Glutamatergic neuron (in vitro differentiated cells): ENCODE data around the gene EFNA5. TPM values are rescaled to one million over a fixed set of nuclear protein-coding genes. Genes with fewer than 3 reads are reported as not detected.

Experiments
- DNase-seq: peaks from one replicate; pipeline ENCODE4 v3.0.0; 2022
- H3K27ac Mint-ChIP-seq: one replicate; pipeline ENCODE4 v1.8.0; 2020; ENCODE audit warnings: mild to moderate bottlenecking, mixed read lengths, inconsistent platforms; ENCODE audit not compliant: unreplicated experiment
- H3K27me3 Mint-ChIP-seq: one replicate; pipeline ENCODE4 v1.8.0; 2020; ENCODE audit warnings: mild to moderate bottlenecking, moderate library complexity, mixed read lengths, inconsistent platforms; ENCODE audit not compliant: unreplicated experiment
- H3K36me3 Mint-ChIP-seq: one replicate; pipeline ENCODE4 v1.8.0; 2020; ENCODE audit warnings: mild to moderate bottlenecking, mixed read lengths, inconsistent platforms; ENCODE audit not compliant: unreplicated experiment
- H3K4me1 Mint-ChIP-seq: one replicate; pipeline ENCODE4 v1.8.0; 2020; ENCODE audit warnings: mild to moderate bottlenecking, low read depth, mixed read lengths, inconsistent platforms; ENCODE audit not compliant: unreplicated experiment
- H3K4me3 Mint-ChIP-seq: one replicate; pipeline ENCODE4 v1.8.0; 2020; ENCODE audit warnings: mild to moderate bottlenecking, mixed read lengths, inconsistent platforms; ENCODE audit not compliant: unreplicated experiment
- H3K9me3 Mint-ChIP-seq: one replicate; pipeline ENCODE4 v1.8.0; 2020; ENCODE audit warnings: mild to moderate bottlenecking, moderate library complexity, mixed read lengths, inconsistent platforms; ENCODE audit not compliant: unreplicated experiment
- total RNA-seq: library from RNA; stranded (reverse); fragmentation: NEBNext Ultra II Directional; extraction: Animal tissue kit (Norgen Biotek cat#: 25700); gene quantifications from one replicate; pipeline ENCODE4 v1.2.1, GENCODE V29; 2021; ENCODE audit not compliant: unreplicated experiment
- TF ChIP-seq, protein P1 (sequence below): fragments of 200-600 bp; sonication (generic); IDR thresholded peaks from one replicate; pipeline ENCODE4 v1.5.0; 2021; ENCODE audit not compliant: partially characterized antibody, unreplicated experiment

Gene EFNA5
- total RNA-seq, 1 donor from 2014 or later: 158 TPM

DNA sequence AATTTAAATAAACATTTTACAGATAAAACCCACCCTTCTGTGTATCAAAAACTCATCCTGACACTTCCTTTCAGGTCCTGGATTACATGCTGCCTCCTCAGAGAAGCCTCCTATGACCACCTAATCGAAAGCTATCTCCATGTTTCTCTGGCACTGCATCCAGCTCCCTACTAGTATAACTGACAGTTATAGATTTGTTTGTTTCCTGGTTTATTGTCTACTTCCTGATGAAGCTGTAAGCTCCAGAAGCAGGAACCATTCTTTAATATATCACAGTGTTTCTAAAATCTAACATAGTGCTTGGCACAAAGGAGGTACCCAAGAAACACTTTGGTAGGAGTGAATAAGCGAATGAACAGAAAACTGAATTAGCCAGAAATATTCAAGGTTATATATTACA, 270.4 kb downstream of the EFNA5 start:
- Mint-ChIP-seq H3K27me3 (peaks cover 6% of the 10 kb centered on the region), H3K4me3 (no peak overlapping the region), H3K9me3 (peaks cover 10% of the 10 kb centered on the region), H3K36me3 (no peaks in the 10 kb centered on the region), H3K4me1 (peaks cover 74% of the 10 kb centered on the region), H3K27ac (peak overlapping the region; percentile 85)
- no peak for DNase-seq
- TF ChIP-seq, protein P1, sequence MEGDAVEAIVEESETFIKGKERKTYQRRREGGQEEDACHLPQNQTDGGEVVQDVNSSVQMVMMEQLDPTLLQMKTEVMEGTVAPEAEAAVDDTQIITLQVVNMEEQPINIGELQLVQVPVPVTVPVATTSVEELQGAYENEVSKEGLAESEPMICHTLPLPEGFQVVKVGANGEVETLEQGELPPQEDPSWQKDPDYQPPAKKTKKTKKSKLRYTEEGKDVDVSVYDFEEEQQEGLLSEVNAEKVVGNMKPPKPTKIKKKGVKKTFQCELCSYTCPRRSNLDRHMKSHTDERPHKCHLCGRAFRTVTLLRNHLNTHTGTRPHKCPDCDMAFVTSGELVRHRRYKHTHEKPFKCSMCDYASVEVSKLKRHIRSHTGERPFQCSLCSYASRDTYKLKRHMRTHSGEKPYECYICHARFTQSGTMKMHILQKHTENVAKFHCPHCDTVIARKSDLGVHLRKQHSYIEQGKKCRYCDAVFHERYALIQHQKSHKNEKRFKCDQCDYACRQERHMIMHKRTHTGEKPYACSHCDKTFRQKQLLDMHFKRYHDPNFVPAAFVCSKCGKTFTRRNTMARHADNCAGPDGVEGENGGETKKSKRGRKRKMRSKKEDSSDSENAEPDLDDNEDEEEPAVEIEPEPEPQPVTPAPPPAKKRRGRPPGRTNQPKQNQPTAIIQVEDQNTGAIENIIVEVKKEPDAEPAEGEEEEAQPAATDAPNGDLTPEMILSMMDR: no peak

DNA sequence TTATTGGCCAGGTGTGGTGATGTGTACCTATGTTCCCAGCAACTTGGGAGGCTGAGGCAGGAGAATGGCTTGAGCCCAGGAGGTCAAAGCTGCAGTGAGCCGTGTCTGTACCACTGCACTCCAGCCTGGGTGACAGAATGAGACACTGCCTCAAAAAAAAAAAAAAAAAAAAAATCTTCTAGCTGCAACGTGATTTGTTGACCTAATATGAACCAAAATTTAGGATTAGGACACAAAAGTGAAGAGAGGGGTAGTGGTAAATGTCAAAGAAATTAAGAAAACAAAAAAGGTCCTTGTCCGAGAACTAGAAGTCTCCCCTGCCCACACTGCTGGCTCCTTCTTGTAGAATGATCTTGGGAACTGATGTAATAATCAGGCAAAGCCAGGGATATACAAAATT, 272.0 kb downstream of the EFNA5 start:
- TF ChIP-seq, protein P1: no peak
- Mint-ChIP-seq H3K4me3 (no peak overlapping the region), H3K4me1 (peaks cover 64% of the 10 kb centered on the region), H3K27ac (peak overlapping the region; percentile 68), H3K27me3 (peaks cover 3% of the 10 kb centered on the region), H3K9me3 (peaks cover 10% of the 10 kb centered on the region), H3K36me3 (no peaks in the 10 kb centered on the region)
- DNase-seq: no peak

DNA sequence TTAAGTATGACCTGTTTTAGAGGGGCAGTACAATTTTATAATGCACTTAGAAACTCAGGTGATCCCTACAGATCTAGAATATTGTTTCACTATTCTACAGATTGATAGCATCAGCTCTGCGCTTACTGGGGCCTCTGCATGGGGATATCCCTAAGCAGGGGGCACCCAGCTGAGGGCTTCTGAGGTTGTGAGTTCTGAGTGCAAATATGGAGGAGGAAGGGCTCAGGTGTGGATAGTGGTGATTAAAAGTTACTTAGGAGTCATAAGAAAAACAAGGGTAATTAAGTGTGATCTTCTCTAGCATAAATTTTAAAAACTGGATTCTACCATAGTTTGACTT, 274.4 kb downstream of the EFNA5 start:
- Mint-ChIP-seq H3K36me3 (no peaks in the 10 kb centered on the region), H3K4me3 (peak overlapping the region; percentile 4), H3K27me3 (no peaks in the 10 kb centered on the region), H3K4me1 (peaks cover 48% of the 10 kb centered on the region), H3K27ac (peak overlapping the region; percentile 50), H3K9me3 (no peaks in the 10 kb centered on the region)
- TF ChIP-seq, protein P1: no peak
- DNase-seq: no peak

DNA sequence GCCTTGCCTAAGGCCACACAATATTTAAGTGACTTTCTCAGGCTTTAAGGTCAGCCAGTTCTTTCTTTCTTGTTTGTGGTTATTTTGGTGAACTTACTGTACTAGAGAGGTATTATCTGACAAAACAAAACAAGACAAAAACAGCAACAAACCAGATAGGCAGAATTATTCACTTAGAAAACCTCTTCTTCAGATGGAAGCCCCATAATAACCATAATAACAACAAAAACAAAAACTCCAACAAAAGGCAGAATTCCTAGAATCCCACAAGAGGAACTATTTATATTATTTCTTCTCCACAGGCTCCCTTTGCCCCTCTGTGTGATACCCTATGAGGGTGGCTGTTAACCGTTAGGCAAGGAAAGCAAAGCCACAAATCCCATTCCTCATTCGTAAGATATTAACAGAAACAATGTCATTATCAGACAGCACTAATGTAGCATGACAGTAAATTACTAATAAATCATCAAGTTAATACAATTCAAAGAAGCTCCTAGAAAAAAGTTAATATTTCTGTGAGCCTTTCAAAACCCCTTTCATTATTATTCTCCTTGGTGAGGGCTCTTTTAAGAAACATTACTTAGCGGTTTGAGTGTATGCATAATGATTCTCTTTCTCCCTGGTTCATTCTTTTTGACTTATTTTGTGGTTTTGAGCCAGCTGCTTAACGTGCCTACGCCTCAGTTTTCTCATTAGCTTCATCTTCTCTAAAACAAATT, 274.9 kb downstream of the EFNA5 start:
- TF ChIP-seq, protein P1: no peak
- no peaks in the 10 kb centered on the region for H3K9me3 Mint-ChIP-seq
- H3K4me3 Mint-ChIP-seq: no peak overlapping the region
- DNase-seq: no peak
- H3K27me3 Mint-ChIP-seq: no peaks in the 10 kb centered on the region
- H3K27ac Mint-ChIP-seq: peak overlapping the region; percentile 50
- peaks cover 44% of the 10 kb centered on the region for H3K4me1 Mint-ChIP-seq
- no peaks in the 10 kb centered on the region for H3K36me3 Mint-ChIP-seq

DNA sequence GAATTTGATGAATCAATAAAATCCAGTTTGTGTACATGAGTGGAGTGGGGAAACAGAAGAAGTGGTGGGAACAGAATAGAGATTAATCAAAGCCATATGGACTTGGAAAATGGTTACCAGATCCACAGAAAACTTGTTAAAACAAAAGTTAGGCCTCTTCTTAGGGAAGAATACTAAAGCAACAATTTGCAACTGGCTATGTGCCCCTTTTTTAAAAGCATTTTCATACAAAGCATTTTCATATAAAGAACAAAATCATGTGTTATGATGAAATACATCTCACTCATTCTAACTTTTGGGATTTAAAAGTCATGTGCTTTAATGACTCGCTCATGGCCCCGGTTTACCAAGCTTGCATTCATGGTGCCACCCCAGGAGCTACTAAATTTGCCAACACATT, 276.9 kb downstream of the EFNA5 start:
- DNase-seq: no peak
- H3K4me1 Mint-ChIP-seq: peaks cover 39% of the 10 kb centered on the region

More for the DNA sequence above, 276.9 kb downstream of the EFNA5 start:
- no peaks in the 10 kb centered on the region for H3K9me3 Mint-ChIP-seq
- no peak overlapping the region for H3K27ac Mint-ChIP-seq
- no peak overlapping the region for H3K4me3 Mint-ChIP-seq
- peaks cover 3% of the 10 kb centered on the region for H3K27me3 Mint-ChIP-seq
- H3K36me3 Mint-ChIP-seq: no peaks in the 10 kb centered on the region
- TF ChIP-seq, protein P1: no peak
